A204.1 (cell line): ENCODE data around the gene TSPAN10.
A peak's percentile ranks its signal among the peaks of the same experiment; 100 is the strongest.

Experiments
- FAIRE-seq: peaks from 2 replicates; lab custom pipeline; 2012; peaks lifted over from hg19 to GRCh38; lab: Jason Lieb, UNC

Gene TSPAN10

DNA sequence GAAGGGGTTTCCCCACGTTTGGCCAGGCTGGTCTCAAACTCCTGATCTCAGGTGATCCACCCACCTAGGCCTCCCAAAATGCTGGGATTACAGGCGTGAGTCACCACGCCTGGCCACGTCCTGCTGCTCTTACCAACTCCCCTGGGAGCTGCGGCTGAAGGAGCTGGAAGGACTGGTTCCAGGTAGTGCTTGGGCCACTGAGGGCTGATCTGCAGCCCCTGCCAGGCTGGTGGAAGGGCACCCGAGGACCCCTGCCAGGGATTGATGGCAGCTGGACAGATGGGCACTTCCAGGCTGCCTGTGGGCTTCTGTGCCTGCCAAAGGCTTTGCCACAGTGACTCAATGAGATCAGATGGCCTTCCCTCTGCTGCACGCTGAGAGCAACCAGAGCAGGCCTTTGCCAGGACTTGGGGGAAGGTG, 27.1 kb downstream of the TSPAN10 start:
- FAIRE-seq: no peak

- FAIRE-seq: no peak
Observed at GRCh38 chr17:81665205-81666091, 28.5 kb downstream of the TSPAN10 start.

GRCh38 chr17:81666092-81666341, 29.0 kb downstream of the TSPAN10 start:
- FAIRE-seq: no peak

DNA sequence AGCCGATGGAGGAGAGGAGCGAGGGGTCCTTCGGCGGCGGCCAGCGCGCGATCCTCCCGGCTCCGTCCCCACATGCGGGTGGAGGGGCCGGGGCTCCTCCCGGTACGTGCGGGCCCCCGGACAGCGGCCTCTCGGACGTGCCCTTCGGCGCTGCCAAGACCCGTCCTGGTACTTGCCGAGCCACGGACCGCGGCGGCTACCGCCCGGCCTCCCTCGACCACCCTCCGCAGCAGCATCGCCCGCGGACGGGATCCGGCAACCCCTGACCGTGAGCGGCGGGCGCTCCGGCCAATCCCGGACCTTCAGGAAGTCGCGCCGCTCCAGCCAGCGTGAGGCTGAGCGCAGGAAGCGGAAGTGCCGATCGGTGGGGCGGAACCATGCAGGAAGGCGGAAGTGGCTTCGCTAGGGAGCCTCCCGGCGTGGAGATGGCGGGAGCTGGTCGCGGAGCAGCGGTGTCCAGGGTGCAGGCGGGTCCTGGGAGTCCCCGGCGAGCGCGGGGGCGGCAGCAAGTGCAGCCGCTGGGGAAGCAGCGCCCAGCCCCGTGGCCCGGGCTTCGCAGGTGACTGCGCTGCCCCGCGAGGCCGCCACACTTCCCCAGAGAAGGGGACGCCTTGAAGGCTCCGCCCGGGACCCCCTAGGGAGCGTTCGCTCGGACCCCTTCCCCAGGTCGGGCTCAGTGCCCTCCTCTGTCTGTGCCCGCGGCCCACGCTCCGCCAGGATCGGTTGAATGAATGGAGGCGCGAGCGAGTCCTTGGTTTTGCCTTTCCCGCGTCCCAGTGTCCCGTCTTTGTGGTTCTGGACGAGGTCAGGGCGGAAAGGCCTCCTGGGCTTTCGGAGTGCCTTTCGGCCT, 29.6 kb downstream of the TSPAN10 start, which contains the start of the genes CCDC137 and OXLD1:
TSS of gene CCDC137 (plus strand) at position 396 of the 850 bp plus-strand sequence. CDS start at position 426, 30 bp downstream.
TSS of gene OXLD1 (minus strand) at position 264 of the 850 bp plus-strand sequence. CDS start at position 236, 28 bp downstream.
- no peak for FAIRE-seq

- FAIRE-seq: no peak
Observed at GRCh38 chr17:81667754-81668153, 30.8 kb downstream of the TSPAN10 start.

GRCh38 chr17:81672504-81672903, 35.5 kb downstream of the TSPAN10 start:
- FAIRE-seq: no peak

GRCh38 chr17:81672954-81673353, 36.0 kb downstream of the TSPAN10 start:
- FAIRE-seq: no peak

- FAIRE-seq: no peak
Observed at GRCh38 chr17:81673561-81674258, 36.7 kb downstream of the TSPAN10 start.

GRCh38 chr17:81675515-81676221, 38.7 kb downstream of the TSPAN10 start:
- peak; percentile 75 for FAIRE-seq

GRCh38 chr17:81676906-81677305, 39.9 kb downstream of the TSPAN10 start:
- FAIRE-seq: no peak

DNA sequence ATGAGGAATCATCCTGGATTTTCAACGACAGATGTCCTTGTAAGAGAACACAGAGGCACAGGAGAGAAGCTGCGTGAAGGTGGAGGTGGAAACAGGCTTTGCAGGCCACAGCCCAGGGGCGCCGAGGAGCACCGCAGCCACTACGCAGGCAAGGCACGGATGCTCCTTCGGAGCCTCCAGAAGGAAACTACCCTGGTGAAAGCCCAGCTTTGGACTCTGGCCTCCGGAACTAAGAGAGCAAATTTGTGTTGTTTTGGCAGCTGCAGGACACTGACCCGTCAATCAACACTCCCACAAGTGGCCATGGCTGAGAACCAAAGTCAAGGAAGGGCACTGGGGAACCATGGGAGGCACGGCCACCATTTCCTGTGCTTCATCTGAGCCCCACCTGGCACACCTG, 43.2 kb downstream of the TSPAN10 start:
- FAIRE-seq: no peak

GRCh38 chr17:81681672-81682071, 44.7 kb downstream of the TSPAN10 start:
- no peak for FAIRE-seq

DNA sequence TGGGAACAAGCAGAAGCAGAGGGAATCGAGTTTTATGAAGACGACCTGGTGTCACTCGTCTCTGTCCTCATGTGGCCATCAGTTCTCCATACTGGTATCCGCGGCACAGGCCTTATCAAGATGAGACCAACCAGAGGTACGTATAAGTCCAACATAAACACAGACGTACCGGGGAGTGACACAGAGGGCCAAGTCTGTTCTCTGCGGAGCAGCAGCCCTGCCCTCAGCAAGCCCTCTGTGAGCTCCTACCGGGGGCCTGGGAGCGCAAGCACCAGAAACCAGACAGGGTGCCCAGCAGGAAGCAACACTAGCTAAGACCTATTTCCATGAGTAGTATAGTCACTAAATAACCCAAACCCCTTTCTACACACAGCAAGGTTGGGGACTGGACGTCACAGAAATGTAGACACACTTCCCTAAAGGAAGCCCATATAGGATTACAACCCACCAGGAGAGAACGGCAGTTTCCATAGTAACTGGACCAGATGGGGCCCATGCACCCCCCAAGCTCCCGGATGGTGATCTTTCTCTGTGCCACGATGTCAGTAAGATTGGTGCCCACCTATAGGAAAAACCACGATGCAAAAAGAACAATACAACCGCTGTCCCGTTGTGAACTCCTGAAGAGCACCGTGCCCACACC, 45.7 kb downstream of the TSPAN10 start:
- no peak for FAIRE-seq

GRCh38 chr17:81683208-81683583, 46.2 kb downstream of the TSPAN10 start:
- FAIRE-seq: no peak

DNA sequence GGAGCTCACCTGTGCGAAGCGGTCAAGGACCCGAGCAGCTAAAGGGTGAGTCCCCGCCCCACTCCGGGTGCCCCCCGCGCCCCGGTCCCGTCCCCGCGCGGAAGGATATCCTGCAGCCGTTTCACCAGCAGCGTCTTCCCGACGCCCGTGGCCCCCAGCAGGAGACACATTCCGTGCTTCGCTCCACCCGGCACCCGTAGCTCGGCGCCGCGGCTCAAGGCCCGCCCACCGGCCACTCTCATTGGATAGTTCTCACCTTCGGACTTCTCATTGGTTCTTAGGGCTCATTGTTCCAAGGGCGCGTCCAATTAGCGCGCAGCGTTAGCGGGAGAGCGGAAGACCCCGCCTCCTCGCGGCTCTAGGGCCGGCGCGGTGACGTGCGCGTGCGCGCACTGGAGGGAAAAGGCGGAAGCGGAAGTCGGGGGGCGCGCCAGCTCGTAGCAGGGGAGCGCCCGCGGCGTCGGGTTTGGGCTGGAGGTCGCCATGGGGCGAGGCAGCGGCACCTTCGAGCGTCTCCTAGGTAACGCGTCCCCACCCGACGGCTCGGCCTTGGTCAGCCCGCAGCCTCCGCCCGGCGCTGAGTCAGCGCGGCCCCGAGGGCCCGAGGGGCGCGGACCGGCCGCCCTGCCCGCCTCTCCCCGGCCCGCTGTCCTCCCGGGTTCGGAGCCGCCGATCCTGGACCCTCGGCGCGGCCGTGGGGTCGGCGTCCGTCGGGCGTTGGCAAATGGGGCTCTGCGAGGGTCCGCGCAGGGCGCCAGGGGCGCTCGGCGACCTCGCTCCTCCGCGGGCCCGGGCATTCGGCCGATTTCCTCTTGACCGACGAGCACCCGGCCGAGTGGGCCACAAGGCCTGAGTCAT, 46.8 kb downstream of the TSPAN10 start, which contains the start of the genes ARL16 and HGS:
TSS of gene ARL16 (minus strand) at position 214 of the 858 bp plus-strand sequence. CDS start at position 170, 44 bp downstream.
TSS of gene HGS (plus strand) at position 428 of the 858 bp plus-strand sequence. CDS start at position 484, 56 bp downstream.
- FAIRE-seq: peak; percentile 97

- no peak for FAIRE-seq
Observed at GRCh38 chr17:81684442-81684911, 47.5 kb downstream of the TSPAN10 start.

- no peak for FAIRE-seq
Observed at GRCh38 chr17:81685108-81685507, 48.1 kb downstream of the TSPAN10 start.

DNA sequence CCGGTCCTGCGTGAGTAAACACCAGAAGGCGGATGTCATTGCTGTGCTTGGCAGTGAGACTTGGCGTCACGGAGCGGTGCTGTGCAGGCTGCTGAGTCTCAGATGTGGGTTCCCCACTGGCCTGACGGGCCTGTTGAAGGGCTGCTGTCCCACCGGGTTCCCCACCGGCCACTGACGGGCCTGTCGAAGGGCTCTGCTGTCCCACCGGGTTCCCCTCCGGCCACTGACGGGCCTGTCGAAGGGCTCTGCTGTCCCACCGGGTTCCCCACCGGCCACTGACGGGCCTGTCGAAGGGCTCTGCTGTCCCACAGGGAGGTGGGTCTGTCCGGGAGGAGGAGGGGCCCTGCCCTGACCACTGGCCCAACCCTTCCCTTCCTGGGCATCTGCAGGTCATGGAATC, 49.6 kb downstream of the TSPAN10 start:
- FAIRE-seq: no peak

- no peak for FAIRE-seq
Observed at GRCh38 chr17:81687770-81688541, 51.0 kb downstream of the TSPAN10 start.
